Liver (tissue), 3 donors: ENCODE measurements around the gene PLCB1.

Experiments used
- EGR1 ChIP-seq, 2 donors: IDR thresholded peaks; 2 replicates each; pipeline ENCODE4 v1.6.1; 2016 to 2018; ENCODE audit warnings: antibody characterized with exemption in 2 of 2, low read depth in 2 of 2
- GABPA ChIP-seq, 2 donors: IDR thresholded peaks in 1 of 2; conservative IDR thresholded peaks in 1 of 2; 2 replicates each; pipeline ENCODE4 v1.6.1; 2016; ENCODE audit warnings: antibody characterized with exemption in 2 of 2, mild to moderate bottlenecking in 1 of 2, moderate library complexity in 1 of 2
- HNF4A ChIP-seq, 2 donors: conservative IDR thresholded peaks; 2 replicates each; pipeline ENCODE4 v1.6.1; 2016; ENCODE audit warnings: antibody characterized with exemption in 2 of 2, mild to moderate bottlenecking in 2 of 2
- JUND ChIP-seq, 2 donors: IDR thresholded peaks; 2 replicates each; pipeline ENCODE4 v1.6.1; 2016; ENCODE audit warnings: antibody characterized with exemption in 2 of 2
- RAD21 ChIP-seq, 2 donors: IDR thresholded peaks; 2 replicates each; pipeline ENCODE4 v1.6.1; 2016; ENCODE audit warnings: antibody characterized with exemption in 2 of 2, mild to moderate bottlenecking in 2 of 2
- RXRA ChIP-seq, 2 donors: IDR thresholded peaks; 2 replicates each; pipeline ENCODE4 v1.6.1; 2017 to 2018; ENCODE audit warnings: antibody characterized with exemption in 2 of 2, mild to moderate bottlenecking in 1 of 2
- SP1 ChIP-seq: IDR thresholded peaks from 2 replicates; pipeline ENCODE4 v1.6.1; 2018; ENCODE audit warnings: antibody characterized with exemption, mild to moderate bottlenecking
- TAF1 ChIP-seq: conservative IDR thresholded peaks from 2 replicates; pipeline ENCODE4 v1.6.1; 2016; ENCODE audit warnings: antibody characterized with exemption, mild to moderate bottlenecking
- YY1 ChIP-seq: IDR thresholded peaks from 2 replicates; pipeline ENCODE4 v1.6.1; 2016; ENCODE audit warnings: antibody characterized with exemption, mild to moderate bottlenecking
- TF ChIP-seq, protein P1 (sequence below): fragments of 150-350 bp; IDR thresholded peaks from 2 replicates; pipeline ENCODE4 v1.5.1; 2017; ENCODE audit warnings: improper control_type of control experiment, low read depth, low read length; ENCODE audit not compliant: missing input control
- TF ChIP-seq, protein P2 (sequence below): IDR thresholded peaks from 2 replicates; pipeline ENCODE4 v1.6.1; 2016; ENCODE audit warnings: antibody characterized with exemption
- TF ChIP-seq, protein P3 (sequence below): IDR thresholded peaks from 2 replicates; pipeline ENCODE4 v1.6.1; 2016; ENCODE audit warnings: antibody characterized with exemption, mild to moderate bottlenecking
- donor health status: healthy.
- donor health status: healthy.

DNA sequence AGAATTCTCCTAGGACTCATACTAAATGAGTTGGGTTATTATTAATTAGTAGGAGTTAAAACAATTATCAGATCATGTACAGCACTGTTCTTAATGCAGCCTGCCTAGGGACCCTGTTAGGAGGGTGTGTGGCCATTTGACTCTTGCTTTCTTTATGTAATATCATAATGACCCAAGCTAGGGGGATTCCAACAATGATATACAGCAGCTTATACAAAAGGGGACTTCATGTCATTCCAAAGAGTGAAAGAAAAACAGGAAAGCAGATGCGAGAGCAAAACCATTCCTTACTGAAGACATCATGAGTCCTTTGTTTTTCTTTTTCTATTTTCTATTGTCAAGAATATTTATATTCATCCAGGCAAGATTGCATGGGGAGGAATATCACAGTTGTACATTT is 455.2 kb downstream of the PLCB1 start:
- TF ChIP-seq, protein P1, sequence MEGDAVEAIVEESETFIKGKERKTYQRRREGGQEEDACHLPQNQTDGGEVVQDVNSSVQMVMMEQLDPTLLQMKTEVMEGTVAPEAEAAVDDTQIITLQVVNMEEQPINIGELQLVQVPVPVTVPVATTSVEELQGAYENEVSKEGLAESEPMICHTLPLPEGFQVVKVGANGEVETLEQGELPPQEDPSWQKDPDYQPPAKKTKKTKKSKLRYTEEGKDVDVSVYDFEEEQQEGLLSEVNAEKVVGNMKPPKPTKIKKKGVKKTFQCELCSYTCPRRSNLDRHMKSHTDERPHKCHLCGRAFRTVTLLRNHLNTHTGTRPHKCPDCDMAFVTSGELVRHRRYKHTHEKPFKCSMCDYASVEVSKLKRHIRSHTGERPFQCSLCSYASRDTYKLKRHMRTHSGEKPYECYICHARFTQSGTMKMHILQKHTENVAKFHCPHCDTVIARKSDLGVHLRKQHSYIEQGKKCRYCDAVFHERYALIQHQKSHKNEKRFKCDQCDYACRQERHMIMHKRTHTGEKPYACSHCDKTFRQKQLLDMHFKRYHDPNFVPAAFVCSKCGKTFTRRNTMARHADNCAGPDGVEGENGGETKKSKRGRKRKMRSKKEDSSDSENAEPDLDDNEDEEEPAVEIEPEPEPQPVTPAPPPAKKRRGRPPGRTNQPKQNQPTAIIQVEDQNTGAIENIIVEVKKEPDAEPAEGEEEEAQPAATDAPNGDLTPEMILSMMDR = no peak
- TF ChIP-seq, protein P2, sequence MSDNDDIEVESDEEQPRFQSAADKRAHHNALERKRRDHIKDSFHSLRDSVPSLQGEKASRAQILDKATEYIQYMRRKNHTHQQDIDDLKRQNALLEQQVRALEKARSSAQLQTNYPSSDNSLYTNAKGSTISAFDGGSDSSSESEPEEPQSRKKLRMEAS = no peak
- TF ChIP-seq JUND (IDR thresholded peaks at IDR 0.05) (no peak), EGR1 (IDR thresholded peaks at IDR 0.05; ENCODE audit: low read depth in 2 of 2) (no peak), YY1 (no peak), RAD21 (IDR thresholded peaks at IDR 0.05) (no peak), GABPA (IDR thresholded peaks at IDR 0.05 in 1 of 2, conservative IDR thresholded peaks at IDR 0.05 in 1 of 2) (no peak), SP1 (no peak), HNF4A (conservative IDR thresholded peaks at IDR 0.05) (no peak), RXRA (IDR thresholded peaks at IDR 0.05) (no peak), TAF1 (no peak)
- TF ChIP-seq, protein P3, sequence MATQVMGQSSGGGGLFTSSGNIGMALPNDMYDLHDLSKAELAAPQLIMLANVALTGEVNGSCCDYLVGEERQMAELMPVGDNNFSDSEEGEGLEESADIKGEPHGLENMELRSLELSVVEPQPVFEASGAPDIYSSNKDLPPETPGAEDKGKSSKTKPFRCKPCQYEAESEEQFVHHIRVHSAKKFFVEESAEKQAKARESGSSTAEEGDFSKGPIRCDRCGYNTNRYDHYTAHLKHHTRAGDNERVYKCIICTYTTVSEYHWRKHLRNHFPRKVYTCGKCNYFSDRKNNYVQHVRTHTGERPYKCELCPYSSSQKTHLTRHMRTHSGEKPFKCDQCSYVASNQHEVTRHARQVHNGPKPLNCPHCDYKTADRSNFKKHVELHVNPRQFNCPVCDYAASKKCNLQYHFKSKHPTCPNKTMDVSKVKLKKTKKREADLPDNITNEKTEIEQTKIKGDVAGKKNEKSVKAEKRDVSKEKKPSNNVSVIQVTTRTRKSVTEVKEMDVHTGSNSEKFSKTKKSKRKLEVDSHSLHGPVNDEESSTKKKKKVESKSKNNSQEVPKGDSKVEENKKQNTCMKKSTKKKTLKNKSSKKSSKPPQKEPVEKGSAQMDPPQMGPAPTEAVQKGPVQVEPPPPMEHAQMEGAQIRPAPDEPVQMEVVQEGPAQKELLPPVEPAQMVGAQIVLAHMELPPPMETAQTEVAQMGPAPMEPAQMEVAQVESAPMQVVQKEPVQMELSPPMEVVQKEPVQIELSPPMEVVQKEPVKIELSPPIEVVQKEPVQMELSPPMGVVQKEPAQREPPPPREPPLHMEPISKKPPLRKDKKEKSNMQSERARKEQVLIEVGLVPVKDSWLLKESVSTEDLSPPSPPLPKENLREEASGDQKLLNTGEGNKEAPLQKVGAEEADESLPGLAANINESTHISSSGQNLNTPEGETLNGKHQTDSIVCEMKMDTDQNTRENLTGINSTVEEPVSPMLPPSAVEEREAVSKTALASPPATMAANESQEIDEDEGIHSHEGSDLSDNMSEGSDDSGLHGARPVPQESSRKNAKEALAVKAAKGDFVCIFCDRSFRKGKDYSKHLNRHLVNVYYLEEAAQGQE = no peak
